ENCODE data around the gene COL17A1.

GRCh38 chr10:104127411-104127810 lies 41.7 kb upstream of the COL17A1 start:
- TF ChIP-seq CTCF (IDR thresholded peaks at IDR 0.05) (no peak), POLR2AphosphoS5 (IDR thresholded peaks at IDR 0.05) (no peak), POLR2A (IDR thresholded peaks at IDR 0.05) (no peak), EP300 (IDR thresholded peaks at IDR 0.05) (no peak)
